Frontal cortex (tissue), 4 donors: Measurements from ENCODE around the gene SLC1A2. TPM values are rescaled to one million over a fixed set of nuclear protein-coding genes. Genes with fewer than 3 reads are reported as not detected.

Experiments used
- DNase-seq, 2 donors: peaks; one replicate each; pipeline ENCODE4 v3.0.0; 2012; ENCODE audit warnings: low spot score in 2 of 2
- FAIRE-seq: peaks from 2 replicates; lab custom pipeline; 2012; peaks lifted over from hg19 to GRCh38; lab: Jason Lieb, UNC
- total RNA-seq: library from RNA; depleted of rRNA; stranded (reverse); fragments of >200 nt; gene quantifications from one replicate; pipeline ENCODE4 v1.2.3, GENCODE V29; 2014
- donor health status: control.
- donor health status: control.
- donor health status: control.

SLC1A2 gene
- total RNA-seq, 1 donor from 2014 or later = 161 TPM

DNA sequence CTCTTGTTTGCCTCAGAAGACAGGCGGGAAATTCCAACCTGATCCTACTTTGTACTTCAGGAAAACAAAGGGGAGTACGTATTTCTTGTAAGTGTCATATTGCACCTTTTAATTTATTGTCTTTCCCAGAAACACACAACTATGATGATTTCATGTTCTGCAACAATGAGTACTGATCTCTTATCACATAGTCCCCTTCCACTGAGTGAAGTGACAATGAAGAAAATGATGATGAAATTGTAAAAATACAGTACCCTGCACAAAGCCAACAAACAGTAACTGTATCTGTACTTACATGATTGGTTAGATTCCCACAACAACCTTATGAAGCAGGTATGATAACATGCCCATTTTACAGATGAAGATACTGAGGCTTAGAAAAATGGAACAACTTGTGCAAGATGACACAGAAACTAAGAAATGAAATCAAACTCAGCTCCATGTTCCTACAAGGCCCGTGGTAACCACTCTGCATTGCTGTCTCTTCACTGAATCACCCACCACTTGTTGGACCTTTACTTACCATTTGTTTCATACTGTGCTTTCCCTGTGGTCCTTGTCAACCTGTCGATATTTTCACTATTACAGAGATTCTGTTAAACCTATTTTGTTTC, 37.5 kb downstream of the SLC1A2 start:
- no peak for FAIRE-seq
- no peak for DNase-seq

DNA sequence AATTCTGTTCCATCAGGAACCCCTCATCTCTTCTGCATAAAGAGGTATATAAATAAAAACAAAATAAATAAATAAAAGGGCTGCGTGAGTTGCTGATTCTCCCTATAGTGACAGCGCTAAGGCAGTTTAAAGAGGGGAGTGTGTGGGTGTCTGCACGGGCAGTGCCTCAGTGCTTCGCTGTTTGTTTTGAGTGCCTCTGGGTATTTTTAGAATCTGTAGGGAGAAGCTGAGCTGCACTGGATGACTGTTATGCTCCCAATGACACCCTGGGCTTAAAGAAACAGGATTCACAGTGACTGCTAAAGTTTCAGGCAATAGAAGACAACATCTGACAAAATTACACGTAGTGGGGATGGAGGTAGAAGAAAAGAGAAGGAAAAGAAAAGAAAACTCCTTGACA, 38.8 kb downstream of the SLC1A2 start:
- peak in 1 of 2 donors; percentile 20 for DNase-seq
- FAIRE-seq = no peak

DNA sequence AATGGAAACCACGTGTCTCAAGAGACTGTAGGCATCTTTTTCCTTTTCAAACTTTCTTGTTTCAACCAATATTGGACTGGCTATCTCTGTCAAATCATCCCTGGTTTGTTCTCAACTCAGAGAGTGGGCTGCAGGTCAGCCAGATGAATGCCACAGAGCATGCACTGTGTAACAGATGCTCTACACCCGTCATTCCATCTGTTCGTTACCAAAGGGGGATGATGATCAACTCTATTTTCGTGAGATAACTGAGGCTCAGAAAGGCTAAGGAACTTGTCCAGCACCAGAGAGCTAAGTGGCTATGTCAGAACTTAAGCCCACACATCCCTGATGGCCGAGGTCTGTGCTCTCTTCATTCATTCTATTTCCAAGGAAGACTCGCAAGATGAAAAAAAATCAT, 42.1 kb downstream of the SLC1A2 start:
- FAIRE-seq = no peak
- DNase-seq = no peak

DNA sequence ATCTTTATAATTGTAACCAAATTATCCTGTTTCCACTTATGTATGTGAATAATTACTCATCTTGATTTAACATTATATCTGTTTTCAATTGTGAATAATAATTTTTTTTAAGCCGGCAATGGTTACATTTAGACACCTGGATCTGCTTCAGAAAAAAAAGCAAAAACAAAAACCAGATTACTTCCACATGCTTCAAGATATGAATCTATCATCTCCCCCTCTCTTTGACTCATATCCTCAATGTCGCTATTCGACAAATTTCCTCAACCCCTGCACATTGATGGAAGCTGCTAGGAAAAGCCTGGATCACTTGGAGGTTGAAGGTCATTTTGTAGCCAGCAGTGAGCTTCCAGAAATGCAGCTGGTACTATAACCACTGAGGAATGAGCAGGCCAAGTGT, 42.7 kb downstream of the SLC1A2 start:
- FAIRE-seq (no peak), DNase-seq (no peak)

DNA sequence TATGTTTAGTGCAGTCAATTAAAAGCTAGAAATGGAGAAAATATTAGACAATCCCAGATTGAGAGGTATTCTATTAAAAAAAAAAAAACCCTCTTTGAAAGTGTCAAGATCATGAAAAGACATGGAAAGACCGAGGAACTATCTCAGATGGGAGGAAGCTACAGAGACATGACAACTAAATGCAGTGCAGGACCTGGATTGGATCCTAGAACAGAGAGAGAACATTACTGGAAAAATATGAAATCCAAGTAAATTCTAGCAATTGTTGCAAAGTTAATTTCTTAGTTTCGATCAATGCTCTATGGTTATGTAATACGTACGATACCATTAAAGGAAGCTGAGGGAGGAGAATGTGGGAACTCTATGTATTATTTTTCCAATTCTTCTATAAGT, 43.2 kb downstream of the SLC1A2 start:
- no peak for DNase-seq
- FAIRE-seq = no peak

DNA sequence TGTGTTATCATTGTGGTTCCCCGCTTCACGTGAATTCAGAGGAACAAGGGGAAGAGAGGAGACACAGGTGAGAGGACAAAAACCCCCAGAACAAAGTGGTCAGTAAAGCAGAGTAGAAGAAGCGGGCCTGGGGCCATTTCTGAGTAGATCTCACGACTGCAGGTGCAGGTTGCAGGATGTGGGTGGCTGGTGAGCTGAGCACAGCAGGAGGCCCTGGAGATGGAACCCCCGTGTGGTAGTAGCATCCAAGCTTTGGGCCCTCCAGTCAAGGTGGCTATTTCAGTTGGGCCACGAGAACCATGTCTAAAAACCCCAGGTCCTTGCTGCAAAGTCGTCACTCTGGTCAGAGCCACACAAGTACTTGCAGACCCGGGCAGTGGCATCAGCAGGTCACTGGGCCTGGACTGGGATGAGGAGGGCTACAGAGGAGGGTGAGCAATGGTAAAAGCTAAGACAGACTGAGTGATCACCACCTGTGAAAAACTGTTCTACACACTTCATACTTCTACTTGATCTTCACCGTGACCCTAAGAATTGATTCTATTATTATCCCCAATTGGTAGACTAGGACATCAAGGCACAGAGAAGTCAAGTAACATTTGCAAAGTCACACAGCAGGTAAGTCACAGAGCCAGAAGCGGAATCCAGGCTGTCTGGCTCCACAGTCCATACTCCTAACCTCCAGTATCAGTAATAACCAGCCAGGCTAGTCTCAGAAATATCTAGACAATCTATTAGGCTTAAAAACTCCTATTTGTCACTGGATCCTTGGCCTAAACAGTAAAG, 43.8 kb downstream of the SLC1A2 start:
- no peak for FAIRE-seq
- DNase-seq = no peak

DNA sequence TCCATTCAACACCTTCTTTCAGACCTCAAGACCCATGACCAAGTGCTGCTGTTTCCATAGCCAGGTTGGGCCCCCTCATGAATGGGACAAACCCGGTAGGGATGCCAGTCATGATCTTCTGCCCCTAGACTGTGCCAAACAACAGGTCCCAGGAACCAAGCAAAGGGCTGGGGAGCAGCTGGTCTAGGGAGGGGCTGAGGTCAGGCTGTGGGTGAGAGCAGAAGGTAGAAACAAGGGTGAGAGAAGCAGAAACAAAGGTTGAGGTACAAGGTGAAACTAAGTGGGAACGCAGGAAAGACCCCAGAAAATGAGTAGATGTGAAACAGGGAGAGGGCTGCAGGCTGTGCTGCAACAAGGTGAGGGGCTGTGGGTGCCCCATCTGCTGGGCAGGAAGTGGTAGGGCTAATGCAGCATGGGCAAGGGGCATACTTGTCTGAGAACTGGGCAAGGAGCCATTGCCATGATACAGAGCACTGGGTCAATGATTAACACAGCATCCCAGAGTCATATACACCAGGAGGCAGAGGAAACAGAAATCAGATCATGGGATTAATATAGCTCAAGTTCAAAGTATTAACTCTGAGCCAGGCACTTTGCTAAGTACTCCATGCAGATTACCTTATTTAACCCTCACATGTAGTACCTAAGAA, 45.9 kb downstream of the SLC1A2 start:
- no peak for FAIRE-seq
- no peak for DNase-seq

DNA sequence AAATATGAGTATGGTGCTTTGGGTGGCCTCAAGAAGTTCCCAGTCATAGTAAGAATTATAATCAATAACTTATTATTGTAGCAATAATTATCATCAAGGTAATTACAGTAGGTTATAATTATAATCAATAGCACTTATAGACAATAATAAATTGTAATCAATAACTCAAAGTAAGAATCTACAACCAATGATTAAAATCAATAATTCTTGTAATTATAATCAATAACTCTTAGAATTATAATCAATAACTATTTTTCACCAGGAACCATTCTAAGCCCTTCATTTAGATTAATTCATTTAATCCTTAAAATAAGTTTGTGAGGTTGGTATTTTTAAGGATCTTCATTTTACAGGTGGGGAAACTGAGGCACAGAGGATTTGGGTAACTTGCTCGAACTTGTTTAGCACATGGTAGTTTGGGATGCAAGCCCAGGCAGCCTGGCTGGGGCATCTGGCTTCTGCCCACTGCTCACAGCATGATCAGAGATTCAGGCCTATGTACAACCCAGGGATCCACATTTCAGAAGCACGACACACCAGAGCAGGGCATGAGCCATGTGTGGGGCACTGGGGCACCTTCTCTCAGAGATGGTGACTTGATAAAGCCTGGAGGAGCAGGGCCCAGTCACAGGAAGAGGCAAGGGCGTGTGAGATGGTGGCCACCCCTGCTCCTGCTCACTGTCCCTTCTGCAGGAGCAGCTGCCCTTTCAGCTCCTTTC, 46.6 kb downstream of the SLC1A2 start:
- no peak for FAIRE-seq
- no peak for DNase-seq

DNA sequence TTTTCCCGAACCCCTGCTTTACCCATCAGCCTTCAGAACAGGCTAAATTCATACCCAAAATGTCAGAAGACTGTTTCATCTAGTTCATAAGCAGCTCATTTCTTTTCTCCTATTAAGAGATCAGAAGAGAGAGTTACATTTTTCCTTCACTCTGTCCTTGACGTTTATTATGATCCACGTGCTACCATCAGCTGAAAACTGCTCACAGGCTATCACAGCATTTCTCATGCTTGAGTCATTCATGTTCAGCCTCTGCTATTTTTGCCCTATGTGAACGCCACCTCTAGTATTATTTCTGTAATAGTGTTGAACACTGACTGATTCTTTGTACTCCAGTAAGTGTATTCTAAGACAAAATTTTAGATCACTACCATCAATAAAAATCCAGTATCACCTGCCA, 51.9 kb downstream of the SLC1A2 start:
- no peak for DNase-seq
- no peak for FAIRE-seq

DNA sequence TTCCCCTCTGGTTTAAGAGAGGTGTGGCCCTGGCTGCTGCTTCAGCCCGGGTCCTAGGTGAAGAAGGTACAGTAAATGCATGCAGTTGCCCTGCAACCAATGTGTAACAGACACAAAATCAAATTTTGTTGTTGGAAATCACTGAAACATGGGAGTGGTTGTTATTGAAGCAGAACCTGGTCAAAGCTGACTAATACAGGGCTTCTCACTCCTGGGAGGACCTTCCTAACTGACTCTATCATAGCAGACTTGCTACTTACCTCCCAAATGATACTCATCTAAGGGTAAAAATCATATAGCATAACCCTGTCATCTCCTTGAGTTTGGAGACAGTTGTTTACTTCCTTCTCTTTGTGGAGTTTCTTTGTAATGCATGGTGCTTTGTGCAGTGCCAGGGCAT, 52.6 kb downstream of the SLC1A2 start:
- DNase-seq (no peak), FAIRE-seq (no peak)

DNA sequence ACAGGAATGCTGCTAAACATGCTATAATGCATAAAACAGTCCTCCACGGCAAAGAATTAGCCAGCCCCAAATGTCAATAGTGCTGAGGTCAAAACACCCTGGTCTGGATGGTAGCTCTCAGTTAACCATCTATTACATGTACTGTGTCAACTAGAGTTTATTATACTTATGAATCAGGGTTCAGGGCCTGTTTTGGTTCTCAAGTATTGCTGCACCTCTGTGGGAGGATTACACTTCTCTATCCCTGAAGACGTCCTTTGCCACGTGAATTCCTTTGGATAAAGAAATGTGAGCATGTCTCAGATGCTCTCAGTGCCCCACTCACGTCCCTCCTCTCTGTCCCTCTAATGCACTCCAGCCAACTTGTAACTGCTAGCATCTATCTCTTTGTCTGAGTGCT, 53.4 kb downstream of the SLC1A2 start:
- FAIRE-seq = no peak
- no peak for DNase-seq

DNA sequence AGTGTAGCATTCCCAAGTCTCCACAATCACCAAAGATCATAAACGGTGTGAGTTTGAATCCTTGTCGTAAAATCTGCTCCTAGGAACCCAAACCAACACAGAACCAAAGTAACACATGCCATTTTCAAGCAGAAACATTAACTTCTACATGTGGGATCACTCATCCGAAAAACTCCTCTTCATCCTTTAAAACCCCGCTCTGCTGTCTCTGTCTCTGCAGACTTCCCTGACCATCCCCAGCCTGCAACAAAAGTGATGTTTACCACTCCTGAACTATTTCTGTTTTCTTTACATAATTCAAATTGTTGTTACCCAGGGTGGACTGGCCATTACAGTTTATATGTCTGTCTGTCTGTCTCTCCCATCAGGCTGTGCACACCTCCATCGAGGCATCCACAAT, 54.0 kb downstream of the SLC1A2 start:
- no peak for DNase-seq

DNA sequence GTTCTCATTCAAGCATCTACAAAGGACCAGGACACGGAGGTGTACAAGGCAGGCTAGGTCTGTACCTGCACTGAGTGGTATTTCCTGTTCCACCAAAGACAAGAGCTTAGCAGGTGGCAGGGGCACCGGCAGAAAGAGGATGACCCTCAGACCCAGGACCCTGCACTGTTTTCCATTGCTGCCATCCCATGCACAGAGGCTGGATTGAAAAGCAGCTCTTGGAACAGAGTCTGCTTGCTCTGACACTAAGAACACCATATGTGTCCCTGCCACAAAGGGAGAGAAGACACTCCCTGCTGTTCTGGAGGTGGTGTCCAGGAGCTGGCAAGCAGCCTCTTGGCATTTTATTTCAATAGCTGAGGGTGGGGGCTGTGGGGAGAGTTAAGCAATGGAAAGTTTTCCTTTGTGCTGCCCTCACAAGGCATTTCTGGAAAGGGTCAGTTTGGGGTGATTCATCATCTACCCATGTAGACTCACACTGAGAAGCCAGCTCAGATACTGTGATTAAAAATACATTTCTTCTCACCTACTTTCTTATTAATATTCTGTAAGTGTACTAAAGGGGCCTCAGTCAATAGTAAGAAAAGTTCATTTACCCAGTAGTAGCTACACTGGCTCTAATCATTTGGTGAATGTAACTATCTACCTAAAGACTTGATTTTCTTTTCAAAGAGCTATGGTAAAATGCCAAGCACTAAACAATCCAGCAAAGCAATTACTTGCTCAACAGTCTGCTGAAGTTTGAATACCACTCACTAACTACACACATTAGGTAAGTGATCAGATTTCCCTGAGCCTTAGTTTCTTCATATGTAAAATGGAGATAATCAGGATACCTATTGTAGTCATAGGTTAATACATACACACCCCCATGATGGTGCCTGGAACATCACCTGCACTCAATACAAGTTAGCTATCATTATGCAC, 55.2 kb downstream of the SLC1A2 start:
- no peak for DNase-seq
- no peak for FAIRE-seq

More for the DNA sequence above, 54.0 kb downstream of the SLC1A2 start:
- FAIRE-seq = no peak

DNA sequence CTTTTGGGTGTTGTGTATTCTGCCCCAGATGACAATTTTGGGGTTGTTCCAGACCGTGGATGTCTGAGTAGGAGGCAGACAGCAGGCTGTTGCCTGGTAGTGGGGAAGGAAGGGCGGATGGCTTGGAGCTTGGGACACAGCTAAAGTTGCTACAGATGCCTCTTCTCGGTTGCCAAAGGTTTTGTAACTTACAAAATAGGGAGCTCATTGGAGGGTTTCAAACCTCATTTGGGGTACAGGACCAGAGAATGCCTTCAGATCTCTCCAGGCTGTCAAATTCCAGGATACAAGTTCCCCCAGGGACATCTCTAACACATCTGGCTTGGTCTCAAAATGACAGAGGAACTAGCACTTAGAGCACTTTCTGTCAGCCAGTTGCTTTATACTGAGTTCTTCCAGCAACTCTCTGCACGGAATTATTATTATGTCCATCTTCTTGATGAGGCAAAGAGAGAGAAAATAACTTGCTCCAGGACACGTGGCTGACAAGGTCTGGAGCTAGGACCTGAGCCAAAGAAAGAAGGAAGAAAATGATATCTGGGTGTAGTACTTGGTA, 56.0 kb downstream of the SLC1A2 start:
- FAIRE-seq = no peak
- no peak for DNase-seq

DNA sequence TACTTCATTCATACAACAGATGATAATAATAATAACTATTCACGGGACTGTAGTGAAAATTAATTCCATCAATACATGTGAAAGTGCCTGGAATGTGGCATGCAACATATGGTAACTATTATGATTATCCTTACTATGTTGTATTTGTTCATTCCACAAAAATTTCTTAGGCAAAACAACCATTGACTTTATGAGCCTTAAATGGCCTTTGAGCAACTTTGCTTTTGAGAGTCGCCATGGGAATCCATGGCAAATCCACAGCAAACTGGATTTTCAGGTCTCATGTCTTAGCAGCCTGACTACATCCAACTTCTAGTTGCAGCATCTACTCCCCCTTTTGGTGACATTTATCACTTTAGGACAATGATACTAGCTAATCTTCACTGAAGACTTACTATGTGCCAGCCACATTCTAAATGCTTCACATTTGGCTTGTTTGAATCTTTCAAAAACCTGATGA, 56.8 kb downstream of the SLC1A2 start:
- DNase-seq (no peak), FAIRE-seq (no peak)

DNA sequence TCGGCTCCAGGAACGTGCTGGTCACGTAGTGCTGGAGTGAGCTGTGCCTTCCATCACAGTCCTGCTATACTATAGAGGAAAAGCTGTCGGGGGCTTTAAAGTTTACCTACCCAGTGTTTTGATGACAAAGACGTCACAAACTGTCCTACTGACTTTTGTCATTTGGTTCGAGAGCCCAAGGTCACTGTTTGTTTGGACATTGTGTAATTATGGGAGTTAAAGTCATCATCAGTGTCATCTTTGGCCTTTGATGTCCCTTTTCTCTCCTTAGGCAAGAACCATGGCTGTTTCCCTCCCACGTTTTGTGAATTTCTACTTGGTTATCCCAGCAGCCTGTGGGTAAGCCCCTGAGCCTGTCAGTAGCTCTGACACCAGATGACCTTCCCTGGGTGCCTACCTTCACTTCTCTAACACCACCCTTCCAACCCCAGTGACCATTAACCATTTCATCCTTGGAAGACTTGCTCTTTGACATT, 59.3 kb downstream of the SLC1A2 start:
- DNase-seq = no peak
- FAIRE-seq = no peak

DNA sequence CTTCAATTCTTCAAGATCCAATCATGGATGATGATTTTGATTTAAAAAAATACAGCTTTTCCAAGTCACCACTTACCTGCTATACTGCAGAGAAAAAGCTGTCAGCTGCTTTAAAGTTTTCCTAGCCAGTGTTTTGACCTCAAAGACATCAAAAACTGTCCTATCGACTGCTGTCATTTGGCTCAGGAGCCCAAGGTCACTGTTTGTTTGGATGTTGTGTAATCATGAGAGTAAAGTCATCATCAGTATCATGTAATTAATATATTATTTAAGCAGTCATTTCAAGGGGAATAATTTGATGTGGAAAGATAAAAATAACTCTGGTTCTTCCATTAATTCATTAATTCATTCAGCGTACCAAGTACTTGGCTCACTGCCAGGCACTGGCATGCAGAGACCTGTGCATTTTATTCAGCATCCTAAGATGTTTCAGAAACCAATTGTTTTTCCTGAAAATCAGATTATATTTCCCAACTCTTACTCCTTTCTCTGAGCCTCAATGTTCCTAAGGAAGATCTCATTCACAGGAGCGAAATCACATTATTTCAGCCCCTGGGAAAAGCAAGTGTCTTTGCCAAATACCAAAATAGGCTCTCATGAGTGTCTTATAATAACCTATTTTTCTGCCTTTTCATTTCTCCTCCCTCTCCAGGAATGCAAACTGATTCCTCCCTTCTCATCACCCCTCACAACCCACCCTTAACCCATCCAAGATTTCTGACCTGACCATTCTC, 59.9 kb downstream of the SLC1A2 start:
- no peak for FAIRE-seq
- no peak for DNase-seq

DNA sequence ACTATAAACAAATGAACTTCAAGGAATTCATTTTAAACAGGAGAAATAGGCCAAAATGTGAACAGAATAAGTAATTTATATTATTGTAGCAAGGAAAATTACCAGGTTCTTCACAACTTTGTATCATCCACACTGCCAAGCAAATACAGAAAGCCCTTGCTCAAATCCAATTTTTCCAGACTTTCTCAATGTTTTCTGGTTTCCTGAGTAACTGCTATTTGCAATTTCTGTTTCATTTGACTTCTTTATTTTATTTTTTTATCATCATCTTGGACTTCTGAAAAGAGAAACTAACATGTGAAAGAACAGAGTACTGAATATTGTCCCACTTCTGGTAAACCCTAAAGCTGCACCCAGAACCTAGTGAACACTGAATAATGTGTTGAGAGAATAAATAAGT, 61.0 kb downstream of the SLC1A2 start:
- no peak for DNase-seq
- FAIRE-seq = no peak
